Measurements from ENCODE around the gene NPAS3.

Gene NPAS3

DNA sequence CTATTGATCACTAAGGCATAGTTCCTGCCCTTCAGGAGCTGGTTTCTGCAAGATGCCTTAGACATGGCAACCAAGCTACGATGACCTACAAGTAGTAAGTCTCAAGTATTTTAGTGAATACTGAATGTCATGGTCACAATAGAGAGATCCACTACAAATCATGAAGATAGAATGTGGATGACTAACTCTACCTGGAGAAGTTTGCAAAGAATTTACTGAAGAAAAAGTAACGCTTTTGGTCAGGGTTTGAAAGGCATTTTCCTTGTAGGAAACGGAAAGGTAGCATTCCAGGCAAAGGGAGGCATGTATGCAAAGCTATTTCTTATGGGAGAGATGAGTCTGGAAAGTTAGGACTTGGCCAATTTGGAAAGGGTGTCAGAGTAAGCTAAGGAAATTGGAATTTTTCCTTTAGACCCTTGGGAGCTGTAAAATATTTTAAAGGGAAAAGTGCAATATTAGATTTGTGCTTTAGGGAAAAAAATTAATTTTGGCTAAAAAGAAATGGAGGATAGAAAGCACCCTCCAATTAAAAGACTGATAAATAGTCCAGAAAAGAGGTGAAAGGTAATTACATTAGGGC lies 634.7 kb downstream of the NPAS3 start:
- no peak for TF ChIP-seq POLR2A (IDR thresholded peaks at IDR 0.05; ENCODE audit: low read depth, low read length)
- no peak for TF ChIP-seq TAF1 (IDR thresholded peaks at IDR 0.05; ENCODE audit: low read depth, low read length)
- TF ChIP-seq POLR2AphosphoS5 (IDR thresholded peaks at IDR 0.05; ENCODE audit: low read depth, low read length), result no peak
- TF ChIP-seq POU2F2 (IDR thresholded peaks at IDR 0.05; ENCODE audit: low read depth, low read length), result no peak
- TF ChIP-seq PAX5 (IDR thresholded peaks at IDR 0.05; ENCODE audit: insufficient read depth, low read length, severe bottlenecking), result no peak
- no peak for TF ChIP-seq SPI1 (IDR thresholded peaks at IDR 0.05; ENCODE audit: low read depth, low read length)
- no peak for DNase-seq (ENCODE audit: insufficient read length, low spot score)
- no peak for FAIRE-seq

DNA sequence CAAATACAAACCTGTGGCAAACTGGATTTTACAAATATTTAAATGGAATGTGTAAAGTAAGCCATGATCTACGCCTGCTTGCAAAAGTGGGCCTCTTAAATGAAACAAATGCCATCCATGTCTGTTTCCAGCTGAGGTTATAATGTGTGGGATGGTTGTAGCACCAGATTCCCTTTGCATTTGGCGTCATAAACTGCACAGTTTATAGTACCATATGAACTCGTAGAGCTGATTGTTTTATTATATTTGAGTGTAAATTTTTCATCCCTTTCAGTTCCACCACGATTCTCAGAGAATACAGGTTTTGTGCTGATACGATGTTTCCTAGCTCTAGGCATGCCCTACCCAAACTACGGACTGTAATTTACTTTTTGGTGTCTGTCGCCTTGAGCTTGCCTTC lies 637.3 kb downstream of the NPAS3 start:
- FAIRE-seq (no peak), DNase-seq (ENCODE audit: insufficient read length, low spot score) (no peak)
- TF ChIP-seq POU2F2 (IDR thresholded peaks at IDR 0.05; ENCODE audit: low read depth, low read length) (no peak), TAF1 (IDR thresholded peaks at IDR 0.05; ENCODE audit: low read depth, low read length) (no peak), POLR2AphosphoS5 (IDR thresholded peaks at IDR 0.05; ENCODE audit: low read depth, low read length) (no peak), POLR2A (IDR thresholded peaks at IDR 0.05; ENCODE audit: low read depth, low read length) (no peak), PAX5 (IDR thresholded peaks at IDR 0.05; ENCODE audit: insufficient read depth, low read length, severe bottlenecking) (no peak), SPI1 (IDR thresholded peaks at IDR 0.05; ENCODE audit: low read depth, low read length) (no peak)

DNA sequence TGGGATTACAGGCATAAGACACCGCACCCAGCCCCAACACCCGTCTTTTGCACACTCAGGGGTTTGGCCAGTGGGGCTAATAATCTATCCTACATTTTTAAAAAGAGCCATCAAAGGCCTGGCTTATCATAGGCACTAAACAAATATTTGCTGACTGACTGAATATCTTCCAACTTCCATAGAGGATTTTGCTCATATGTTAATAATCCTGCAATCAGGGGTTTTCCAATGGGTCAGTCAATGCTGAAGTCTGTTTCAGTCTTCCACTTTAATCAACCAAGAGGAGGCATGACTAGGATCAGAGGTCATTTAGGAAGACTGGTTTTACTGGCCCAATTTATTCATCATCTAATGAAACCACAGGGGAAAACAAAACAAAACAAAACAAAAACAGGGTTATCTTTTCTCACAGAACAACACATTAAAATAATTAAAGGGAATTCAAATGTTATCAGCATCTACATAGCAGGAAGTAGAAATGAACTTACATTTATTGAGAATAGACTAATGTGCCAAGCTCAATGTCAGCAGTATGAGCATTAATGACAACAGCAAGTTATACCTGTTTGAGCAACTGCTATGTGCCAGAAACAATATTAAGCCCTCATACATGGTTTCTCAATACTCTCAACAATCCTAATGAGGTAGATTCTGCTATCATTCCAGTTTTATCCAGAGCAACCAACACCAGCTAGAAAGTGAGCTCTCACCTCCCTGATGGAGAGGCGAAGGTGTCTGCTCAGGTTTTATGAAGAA lies 640.0 kb downstream of the NPAS3 start:
- no peak for DNase-seq (ENCODE audit: insufficient read length, low spot score)
- FAIRE-seq, result no peak
- no peak for TF ChIP-seq POLR2AphosphoS5 (IDR thresholded peaks at IDR 0.05; ENCODE audit: low read depth, low read length)
- TF ChIP-seq SPI1 (IDR thresholded peaks at IDR 0.05; ENCODE audit: low read depth, low read length), result no peak

DNA sequence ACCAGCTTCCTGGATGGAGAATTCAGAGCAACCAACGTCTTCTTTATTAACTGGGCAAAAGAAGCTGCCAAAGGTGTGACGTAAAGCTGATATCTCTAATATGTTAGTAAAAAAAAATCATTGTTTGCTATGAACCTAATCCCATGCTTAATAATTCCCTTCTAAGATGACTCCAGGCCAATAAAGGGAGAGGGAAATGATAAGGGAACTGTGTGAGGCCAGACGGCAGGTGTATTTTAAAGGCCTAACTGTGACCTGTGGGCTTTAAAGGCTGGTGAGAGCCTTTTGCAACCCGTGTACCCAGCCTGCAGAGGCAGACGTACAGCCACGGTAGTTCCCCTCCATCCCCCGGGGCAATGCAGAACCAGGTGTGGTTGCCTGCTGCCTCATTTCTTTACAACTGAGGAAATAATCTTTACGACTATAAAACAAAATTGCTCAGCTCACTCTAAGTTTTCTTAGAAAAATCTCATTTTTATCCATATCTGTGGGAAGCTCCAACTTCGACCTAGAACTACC lies 641.6 kb downstream of the NPAS3 start:
- TF ChIP-seq PAX5 (IDR thresholded peaks at IDR 0.05; ENCODE audit: insufficient read depth, low read length, severe bottlenecking) (no peak), POLR2AphosphoS5 (IDR thresholded peaks at IDR 0.05; ENCODE audit: low read depth, low read length) (no peak), TAF1 (IDR thresholded peaks at IDR 0.05; ENCODE audit: low read depth, low read length) (no peak), SPI1 (IDR thresholded peaks at IDR 0.05; ENCODE audit: low read depth, low read length) (no peak), POLR2A (IDR thresholded peaks at IDR 0.05; ENCODE audit: low read depth, low read length) (no peak), POU2F2 (IDR thresholded peaks at IDR 0.05; ENCODE audit: low read depth, low read length) (no peak)
- DNase-seq (ENCODE audit: insufficient read length, low spot score) (no peak), FAIRE-seq (no peak)

DNA sequence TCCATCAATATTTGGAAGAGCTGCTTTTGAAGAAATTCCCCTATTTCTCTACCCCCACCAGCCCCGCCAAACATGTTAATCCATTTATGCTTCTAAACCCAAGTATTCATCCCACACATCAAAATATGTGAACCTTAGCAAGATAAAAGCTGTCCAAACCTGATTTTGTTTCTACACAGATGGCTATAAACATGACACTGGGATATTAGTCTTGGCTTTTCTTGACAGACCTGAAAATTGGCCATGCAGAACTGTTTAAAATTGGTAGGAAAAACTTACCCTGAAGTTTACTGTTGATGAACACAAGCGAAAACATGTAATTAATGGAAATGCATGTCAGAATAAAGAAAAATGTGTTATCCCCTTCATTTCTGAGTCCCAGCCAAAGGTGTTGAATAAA lies 642.2 kb downstream of the NPAS3 start:
- no peak for FAIRE-seq
- DNase-seq (ENCODE audit: insufficient read length, low spot score), result no peak
- no peak for TF ChIP-seq POU2F2 (IDR thresholded peaks at IDR 0.05; ENCODE audit: low read depth, low read length)
- TF ChIP-seq TAF1 (IDR thresholded peaks at IDR 0.05; ENCODE audit: low read depth, low read length), result no peak
- no peak for TF ChIP-seq POLR2A (IDR thresholded peaks at IDR 0.05; ENCODE audit: low read depth, low read length)
- TF ChIP-seq POLR2AphosphoS5 (IDR thresholded peaks at IDR 0.05; ENCODE audit: low read depth, low read length), result no peak
- TF ChIP-seq SPI1 (IDR thresholded peaks at IDR 0.05; ENCODE audit: low read depth, low read length), result no peak
- TF ChIP-seq PAX5 (IDR thresholded peaks at IDR 0.05; ENCODE audit: insufficient read depth, low read length, severe bottlenecking), result no peak

DNA sequence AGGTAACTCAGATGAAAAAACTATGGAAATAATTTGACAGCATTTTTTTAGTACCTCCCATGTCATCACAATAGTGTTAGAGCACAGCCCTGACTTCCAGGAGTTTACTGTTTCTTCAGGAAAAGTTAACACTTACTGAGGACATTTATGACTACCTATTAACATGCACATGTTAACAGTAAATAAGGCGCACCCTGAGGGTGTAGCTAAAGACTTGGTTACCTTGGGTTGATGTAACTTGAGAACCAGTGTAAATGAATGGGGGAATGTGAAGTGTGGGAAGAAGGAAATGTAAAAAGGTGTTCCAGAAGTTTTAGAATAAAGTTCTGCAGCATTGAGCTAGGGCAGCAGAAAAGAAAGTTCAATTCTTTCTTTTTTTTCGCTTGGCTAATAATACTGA lies 646.0 kb downstream of the NPAS3 start:
- DNase-seq (ENCODE audit: insufficient read length, low spot score) (no peak), FAIRE-seq (no peak)
- no peak for TF ChIP-seq PAX5 (IDR thresholded peaks at IDR 0.05; ENCODE audit: insufficient read depth, low read length, severe bottlenecking)
- TF ChIP-seq TAF1 (IDR thresholded peaks at IDR 0.05; ENCODE audit: low read depth, low read length), result no peak
- TF ChIP-seq SPI1 (IDR thresholded peaks at IDR 0.05; ENCODE audit: low read depth, low read length), result no peak

DNA sequence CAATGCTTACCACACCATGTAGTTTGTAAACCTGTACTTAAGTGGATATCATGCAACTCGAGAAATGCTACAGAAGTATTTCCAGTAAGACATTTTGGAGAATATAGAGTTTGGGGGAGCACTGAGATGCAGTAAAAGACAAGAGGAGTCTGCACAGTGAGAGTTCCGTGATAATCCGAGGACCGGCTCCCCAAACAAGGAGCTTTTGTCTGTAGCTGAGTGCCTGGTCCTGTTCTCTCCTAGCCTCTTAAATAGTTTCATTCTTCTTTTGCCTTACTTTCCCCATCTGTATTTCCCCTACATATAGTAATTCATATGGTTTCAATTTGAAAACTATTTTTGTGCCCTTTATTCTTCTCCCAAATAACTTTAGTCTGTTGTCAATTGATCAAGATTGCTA lies 648.1 kb downstream of the NPAS3 start:
- TF ChIP-seq POLR2A (IDR thresholded peaks at IDR 0.05; ENCODE audit: low read depth, low read length) (no peak), POU2F2 (IDR thresholded peaks at IDR 0.05; ENCODE audit: low read depth, low read length) (no peak), SPI1 (IDR thresholded peaks at IDR 0.05; ENCODE audit: low read depth, low read length) (no peak), PAX5 (IDR thresholded peaks at IDR 0.05; ENCODE audit: insufficient read depth, low read length, severe bottlenecking) (no peak), POLR2AphosphoS5 (IDR thresholded peaks at IDR 0.05; ENCODE audit: low read depth, low read length) (no peak), TAF1 (IDR thresholded peaks at IDR 0.05; ENCODE audit: low read depth, low read length) (no peak)
- FAIRE-seq (no peak), DNase-seq (ENCODE audit: insufficient read length, low spot score) (no peak)

DNA sequence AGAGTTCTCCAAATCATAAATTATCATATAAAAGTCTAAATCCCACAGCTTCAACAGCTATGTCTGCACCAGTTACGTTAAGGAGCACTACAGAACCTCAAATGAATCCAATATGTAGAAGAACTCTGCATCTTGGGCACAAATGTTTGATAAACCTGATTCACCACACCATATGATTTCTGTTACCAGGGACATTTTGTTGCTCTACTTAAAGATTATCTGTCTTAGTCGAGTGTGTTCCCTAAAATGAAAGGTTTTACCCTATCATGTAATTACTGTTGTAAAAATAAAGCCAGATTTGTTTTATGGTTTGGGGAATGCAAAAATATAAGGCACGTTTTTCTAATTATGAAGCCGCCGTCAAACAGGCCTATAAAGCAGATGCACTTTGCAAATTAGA lies 649.1 kb downstream of the NPAS3 start:
- TF ChIP-seq SPI1 (IDR thresholded peaks at IDR 0.05; ENCODE audit: low read depth, low read length) (no peak), POLR2AphosphoS5 (IDR thresholded peaks at IDR 0.05; ENCODE audit: low read depth, low read length) (no peak), POLR2A (IDR thresholded peaks at IDR 0.05; ENCODE audit: low read depth, low read length) (no peak), POU2F2 (IDR thresholded peaks at IDR 0.05; ENCODE audit: low read depth, low read length) (no peak), PAX5 (IDR thresholded peaks at IDR 0.05; ENCODE audit: insufficient read depth, low read length, severe bottlenecking) (no peak)
- FAIRE-seq (no peak), DNase-seq (ENCODE audit: insufficient read length, low spot score) (no peak)

DNA sequence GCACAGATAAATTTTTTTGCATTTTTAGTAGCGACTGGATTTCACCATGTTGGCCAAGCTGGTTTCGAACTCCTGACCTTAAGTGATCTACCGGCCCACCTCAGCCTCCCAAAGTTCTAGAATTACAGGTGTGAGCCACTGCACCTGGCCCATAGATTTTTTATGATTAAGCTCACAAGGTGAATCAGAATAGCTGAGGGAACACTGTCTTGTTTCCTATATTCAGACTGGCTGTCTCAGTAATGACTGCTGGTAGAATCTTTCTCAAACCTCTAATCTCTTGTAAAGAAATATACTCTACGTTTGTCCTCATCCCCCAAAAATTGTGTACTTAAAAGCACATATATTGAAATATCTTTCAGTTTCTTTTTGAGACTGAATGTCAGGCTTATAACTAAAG lies 650.1 kb downstream of the NPAS3 start:
- no peak for DNase-seq (ENCODE audit: insufficient read length, low spot score)
- no peak for TF ChIP-seq POU2F2 (IDR thresholded peaks at IDR 0.05; ENCODE audit: low read depth, low read length)
- TF ChIP-seq POLR2AphosphoS5 (IDR thresholded peaks at IDR 0.05; ENCODE audit: low read depth, low read length), result no peak
- TF ChIP-seq POLR2A (IDR thresholded peaks at IDR 0.05; ENCODE audit: low read depth, low read length), result no peak
- no peak for TF ChIP-seq TAF1 (IDR thresholded peaks at IDR 0.05; ENCODE audit: low read depth, low read length)
- no peak for TF ChIP-seq SPI1 (IDR thresholded peaks at IDR 0.05; ENCODE audit: low read depth, low read length)
- no peak for TF ChIP-seq PAX5 (IDR thresholded peaks at IDR 0.05; ENCODE audit: insufficient read depth, low read length, severe bottlenecking)
- FAIRE-seq, result no peak

DNA sequence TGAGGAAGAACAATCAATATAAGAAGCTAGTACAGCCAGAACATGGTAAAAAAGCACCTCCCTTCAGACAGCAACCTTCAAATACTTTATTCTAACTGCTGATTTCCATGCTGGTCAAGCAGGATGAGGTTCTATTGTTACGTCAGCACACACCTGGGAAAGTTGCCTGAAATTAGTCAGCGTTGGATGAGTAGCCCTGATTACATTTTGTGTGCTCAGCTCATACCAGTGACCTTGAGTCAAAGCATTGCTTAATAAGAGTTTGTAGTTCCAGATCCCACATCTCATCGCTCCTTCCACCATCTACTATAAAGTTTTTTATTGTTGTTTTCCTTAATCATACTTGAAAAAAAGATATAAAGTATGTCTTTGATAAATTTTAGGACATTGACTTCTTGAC lies 650.7 kb downstream of the NPAS3 start:
- DNase-seq (ENCODE audit: insufficient read length, low spot score) (no peak), FAIRE-seq (no peak)
- no peak for TF ChIP-seq SPI1 (IDR thresholded peaks at IDR 0.05; ENCODE audit: low read depth, low read length)
- no peak for TF ChIP-seq TAF1 (IDR thresholded peaks at IDR 0.05; ENCODE audit: low read depth, low read length)
- TF ChIP-seq POU2F2 (IDR thresholded peaks at IDR 0.05; ENCODE audit: low read depth, low read length), result no peak
- no peak for TF ChIP-seq POLR2AphosphoS5 (IDR thresholded peaks at IDR 0.05; ENCODE audit: low read depth, low read length)
- no peak for TF ChIP-seq PAX5 (IDR thresholded peaks at IDR 0.05; ENCODE audit: insufficient read depth, low read length, severe bottlenecking)
- TF ChIP-seq POLR2A (IDR thresholded peaks at IDR 0.05; ENCODE audit: low read depth, low read length), result no peak
